Astrocyte (in vitro differentiated cells and primary cell): ENCODE measurements around the gene NOL7.

ENCODE experiments used
- EZH2 ChIP-seq: IDR thresholded peaks from 2 replicates; pipeline ENCODE4 v1.6.1; 2012; ENCODE audit warnings: mild to moderate bottlenecking, low read length, inconsistent platforms; ENCODE audit not compliant: insufficient read depth
- TF ChIP-seq, protein P1 (sequence below): IDR thresholded peaks from 2 replicates; pipeline ENCODE4 v1.5.1; 2011; ENCODE audit warnings: low read depth, mild to moderate bottlenecking, inconsistent platforms, low read length, moderate library complexity; ENCODE audit not compliant: insufficient read depth

DNA sequence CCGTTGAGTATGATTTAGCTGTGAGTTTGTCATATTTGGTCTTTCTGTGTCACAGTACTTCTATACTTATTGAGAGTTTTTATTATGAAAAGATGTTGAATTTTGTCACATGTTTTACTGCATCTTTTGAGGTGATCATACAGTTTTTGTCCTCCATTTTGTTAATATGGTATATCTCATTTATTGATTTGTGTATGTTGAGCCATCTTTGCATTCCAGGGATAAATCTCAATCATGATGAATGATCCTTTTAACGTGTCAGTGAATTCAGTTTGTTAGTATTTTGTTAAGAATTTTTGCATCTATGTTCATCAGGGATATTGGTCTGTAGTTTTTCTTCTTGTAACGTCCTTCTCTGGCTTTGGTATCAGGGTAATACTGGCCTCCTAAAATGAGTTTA, 37.2 kb upstream of the NOL7 start:
- TF ChIP-seq EZH2 = no peak
- TF ChIP-seq, protein P1, sequence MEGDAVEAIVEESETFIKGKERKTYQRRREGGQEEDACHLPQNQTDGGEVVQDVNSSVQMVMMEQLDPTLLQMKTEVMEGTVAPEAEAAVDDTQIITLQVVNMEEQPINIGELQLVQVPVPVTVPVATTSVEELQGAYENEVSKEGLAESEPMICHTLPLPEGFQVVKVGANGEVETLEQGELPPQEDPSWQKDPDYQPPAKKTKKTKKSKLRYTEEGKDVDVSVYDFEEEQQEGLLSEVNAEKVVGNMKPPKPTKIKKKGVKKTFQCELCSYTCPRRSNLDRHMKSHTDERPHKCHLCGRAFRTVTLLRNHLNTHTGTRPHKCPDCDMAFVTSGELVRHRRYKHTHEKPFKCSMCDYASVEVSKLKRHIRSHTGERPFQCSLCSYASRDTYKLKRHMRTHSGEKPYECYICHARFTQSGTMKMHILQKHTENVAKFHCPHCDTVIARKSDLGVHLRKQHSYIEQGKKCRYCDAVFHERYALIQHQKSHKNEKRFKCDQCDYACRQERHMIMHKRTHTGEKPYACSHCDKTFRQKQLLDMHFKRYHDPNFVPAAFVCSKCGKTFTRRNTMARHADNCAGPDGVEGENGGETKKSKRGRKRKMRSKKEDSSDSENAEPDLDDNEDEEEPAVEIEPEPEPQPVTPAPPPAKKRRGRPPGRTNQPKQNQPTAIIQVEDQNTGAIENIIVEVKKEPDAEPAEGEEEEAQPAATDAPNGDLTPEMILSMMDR = no peak
